Astrocyte (in vitro differentiated cells and primary cell): ENCODE measurements around the gene AGAP9. TPM values are rescaled to one million over a fixed set of nuclear protein-coding genes. Genes with fewer than 3 reads are reported as not detected.
"Not testable (repeated sequence)": the region's sequence is repeated elsewhere in the genome, so short reads cannot be mapped to it uniquely, and the experiment has no call there.

ENCODE experiments used
- DNase-seq: peaks from one replicate; pipeline ENCODE4 v3.0.0-alpha.2; 2010; ENCODE audit warnings: low read depth
- FAIRE-seq: peaks from 2 replicates; lab custom pipeline; 2011; peaks lifted over from hg19 to GRCh38; lab: Jason Lieb, UNC
- H2AFZ ChIP-seq: 2 replicates; pipeline ENCODE4 v1.6.0; 2012; ENCODE audit warnings: low read depth, low read length, inconsistent platforms
- H3K27ac ChIP-seq: 2 replicates; pipeline ENCODE4 v1.5.1; 2011; ENCODE audit warnings: low read depth, low read length, inconsistent platforms
- H3K27me3 ChIP-seq: 2 replicates; pipeline ENCODE4 v1.6.0; 2011; ENCODE audit warnings: low read length, inconsistent platforms; ENCODE audit not compliant: insufficient read depth
- H3K36me3 ChIP-seq: 2 replicates; pipeline ENCODE4 v1.5.1; 2011; ENCODE audit warnings: low read length, inconsistent platforms; ENCODE audit not compliant: insufficient read depth
- H3K4me1 ChIP-seq: 2 replicates; pipeline ENCODE4 v1.5.1; 2011; ENCODE audit warnings: low read length, inconsistent platforms; ENCODE audit not compliant: insufficient read depth
- H3K4me2 ChIP-seq: 2 replicates; pipeline ENCODE4 v1.6.0; 2012; ENCODE audit warnings: low read length, inconsistent platforms
- H3K4me3 ChIP-seq: 2 replicates; pipeline ENCODE4 v1.5.1; 2011; ENCODE audit warnings: low read depth, mild to moderate bottlenecking, low read length, inconsistent platforms; ENCODE audit not compliant: insufficient read depth
- H3K79me2 ChIP-seq: 2 replicates; pipeline ENCODE4 v1.6.0; 2012; ENCODE audit warnings: mild to moderate bottlenecking, low read length, inconsistent platforms; ENCODE audit not compliant: insufficient read depth
- H3K9ac ChIP-seq: 2 replicates; pipeline ENCODE4 v1.6.0; 2012; ENCODE audit warnings: mild to moderate bottlenecking, low read length, inconsistent platforms
- H3K9me3 ChIP-seq: 2 replicates; pipeline ENCODE4 v1.5.1; 2012; ENCODE audit warnings: low read depth, mild to moderate bottlenecking, low read length, inconsistent platforms; ENCODE audit not compliant: insufficient read depth
- H4K20me1 ChIP-seq: 2 replicates; pipeline ENCODE4 v1.6.0; 2012; ENCODE audit warnings: low read length, inconsistent platforms; ENCODE audit not compliant: insufficient read depth
- H3K27ac Mint-ChIP-seq: one replicate; pipeline ENCODE4 v1.8.0; 2021; ENCODE audit warnings: mild to moderate bottlenecking, mixed read lengths; ENCODE audit not compliant: unreplicated experiment
- H3K27me3 Mint-ChIP-seq: one replicate; pipeline ENCODE4 v1.8.0; 2021; ENCODE audit warnings: low read depth, mixed read lengths; ENCODE audit not compliant: unreplicated experiment
- H3K36me3 Mint-ChIP-seq: one replicate; pipeline ENCODE4 v1.8.0; 2021; ENCODE audit warnings: low read depth, mixed read lengths; ENCODE audit not compliant: unreplicated experiment
- H3K4me1 Mint-ChIP-seq: one replicate; pipeline ENCODE4 v1.8.0; 2021; ENCODE audit warnings: low read depth, mixed read lengths; ENCODE audit not compliant: unreplicated experiment
- H3K4me3 Mint-ChIP-seq: one replicate; pipeline ENCODE4 v1.8.0; 2021; ENCODE audit warnings: mild to moderate bottlenecking, moderate library complexity, mixed read lengths; ENCODE audit not compliant: unreplicated experiment
- H3K9me3 Mint-ChIP-seq: one replicate; pipeline ENCODE4 v1.8.0; 2021; ENCODE audit warnings: mild to moderate bottlenecking, mixed read lengths; ENCODE audit not compliant: unreplicated experiment
- total RNA-seq: library from RNA; stranded (reverse); gene quantifications from 2 replicates; pipeline ENCODE4 v1.2.1, GENCODE V29; 2021

The AGAP9 gene
- total RNA-seq, 1 donor from 2014 or later, result 7.0 TPM

GRCh38 chr10:47502313-47502712 is 21.1 kb downstream of the AGAP9 start:
- not testable (repeated sequence) for FAIRE-seq, H3K27me3 Mint-ChIP-seq, H2AFZ ChIP-seq, H3K27ac ChIP-seq, H3K4me2 ChIP-seq, H3K9ac ChIP-seq, H3K4me3 ChIP-seq, H3K27me3 ChIP-seq, H3K9me3 ChIP-seq, H3K79me2 ChIP-seq, DNase-seq, H3K36me3 ChIP-seq, H3K4me1 Mint-ChIP-seq, H3K9me3 Mint-ChIP-seq, H3K27ac Mint-ChIP-seq, H4K20me1 ChIP-seq, H3K4me3 Mint-ChIP-seq, H3K36me3 Mint-ChIP-seq, H3K4me1 ChIP-seq

GRCh38 chr10:47494226-47494625 is 29.2 kb downstream of the AGAP9 start:
- not testable (repeated sequence) for H3K4me2 ChIP-seq, H3K27ac ChIP-seq, H3K4me1 Mint-ChIP-seq, H3K79me2 ChIP-seq, H2AFZ ChIP-seq, H3K4me3 ChIP-seq, DNase-seq, H4K20me1 ChIP-seq, FAIRE-seq, H3K4me3 Mint-ChIP-seq, H3K9me3 ChIP-seq, H3K36me3 ChIP-seq, H3K27me3 Mint-ChIP-seq, H3K4me1 ChIP-seq, H3K27me3 ChIP-seq, H3K36me3 Mint-ChIP-seq, H3K9me3 Mint-ChIP-seq, H3K27ac Mint-ChIP-seq, H3K9ac ChIP-seq

- not testable (repeated sequence) for H3K9ac ChIP-seq, H3K9me3 ChIP-seq, H3K4me1 Mint-ChIP-seq, H3K9me3 Mint-ChIP-seq, H3K4me3 Mint-ChIP-seq, FAIRE-seq, H3K79me2 ChIP-seq, H3K27me3 ChIP-seq, H3K4me3 ChIP-seq, H3K36me3 Mint-ChIP-seq, H3K4me2 ChIP-seq, DNase-seq, H3K36me3 ChIP-seq, H3K27ac Mint-ChIP-seq, H3K4me1 ChIP-seq, H2AFZ ChIP-seq, H4K20me1 ChIP-seq, H3K27ac ChIP-seq, H3K27me3 Mint-ChIP-seq
These were observed 31.8 kb downstream of the AGAP9 start, which contains the start of gene FAM25G for GRCh38 chr10:47491600-47491999. TSS of gene FAM25G (minus strand) at chr10:47491700. CDS start at chr10:47491674, 26 bp downstream.

GRCh38 chr10:47489630-47490029 is 33.8 kb downstream of the AGAP9 start:
- not testable (repeated sequence) for H3K27ac Mint-ChIP-seq, H3K36me3 Mint-ChIP-seq, H3K9me3 ChIP-seq, H3K4me3 ChIP-seq, H3K4me1 ChIP-seq, H3K79me2 ChIP-seq, H3K9ac ChIP-seq, H3K27ac ChIP-seq, H3K4me3 Mint-ChIP-seq, H2AFZ ChIP-seq, H3K4me2 ChIP-seq, H3K27me3 Mint-ChIP-seq, H3K36me3 ChIP-seq, H3K27me3 ChIP-seq, DNase-seq, H3K9me3 Mint-ChIP-seq, FAIRE-seq, H4K20me1 ChIP-seq, H3K4me1 Mint-ChIP-seq

GRCh38 chr10:47485943-47486342 is 37.5 kb downstream of the AGAP9 start:
- H3K79me2 ChIP-seq, H3K4me2 ChIP-seq, H3K4me3 Mint-ChIP-seq, H3K4me1 ChIP-seq, H3K4me3 ChIP-seq, H2AFZ ChIP-seq, H3K4me1 Mint-ChIP-seq, H4K20me1 ChIP-seq, H3K9me3 Mint-ChIP-seq, H3K9ac ChIP-seq, H3K27ac ChIP-seq, H3K36me3 Mint-ChIP-seq, H3K27ac Mint-ChIP-seq, FAIRE-seq, H3K27me3 ChIP-seq, H3K36me3 ChIP-seq, H3K9me3 ChIP-seq, H3K27me3 Mint-ChIP-seq: not testable (repeated sequence)
- peak; percentile 61 for DNase-seq

- not testable (repeated sequence) for H3K4me1 Mint-ChIP-seq, H3K4me3 Mint-ChIP-seq, H3K27ac ChIP-seq, H3K36me3 Mint-ChIP-seq, H3K9ac ChIP-seq, H3K4me2 ChIP-seq, DNase-seq, H3K36me3 ChIP-seq, H3K27me3 ChIP-seq, H3K27me3 Mint-ChIP-seq, H2AFZ ChIP-seq, H3K27ac Mint-ChIP-seq, H3K79me2 ChIP-seq, H3K4me1 ChIP-seq, H3K4me3 ChIP-seq, H3K9me3 Mint-ChIP-seq, FAIRE-seq, H3K9me3 ChIP-seq, H4K20me1 ChIP-seq
These were observed 38.7 kb downstream of the AGAP9 start for GRCh38 chr10:47484786-47485185.
